Sigmoid colon (tissue), 7 donors: ENCODE measurements around the gene LY86. TPM values are rescaled to one million over a fixed set of nuclear protein-coding genes. Genes with fewer than 3 reads are reported as not detected.

Source experiments
- DNase-seq: peaks from one replicate; pipeline ENCODE4 v3.0.0-alpha.2; 2019
- H3K27ac ChIP-seq, 4 donors: fragments of 200-600 bp; sonication (generic); one replicate each; pipeline ENCODE4 v1.5.1; 2016 to 2019; ENCODE audit warnings: mild to moderate bottlenecking in 1 of 4
- H3K27me3 ChIP-seq, 3 donors: fragments of 200-600 bp; sonication (generic); one replicate each; pipeline ENCODE4 v1.5.1; 2019; ENCODE audit warnings: mild to moderate bottlenecking in 1 of 3
- H3K36me3 ChIP-seq, 4 donors: fragments of 200-600 bp; sonication (generic); one replicate each; pipeline ENCODE4 v1.5.1; 2016 to 2019
- H3K4me1 ChIP-seq, 4 donors: fragments of 200-600 bp; sonication (generic); one replicate each; pipeline ENCODE4 v1.5.1; 2017 to 2019
- H3K4me3 ChIP-seq, 4 donors: fragments of 200-600 bp; sonication (generic); one replicate each; pipeline ENCODE4 v1.5.1; 2017 to 2019; ENCODE audit warnings: mild to moderate bottlenecking in 2 of 4, moderate library complexity in 1 of 4
- H3K9me3 ChIP-seq, 4 donors: fragments of 200-600 bp in 3 of 4; sonication (generic) in 3 of 4; one replicate each; pipeline versions ENCODE4 v1.5.1 to v1.6.1; 2013 to 2019
- CTCF ChIP-seq, 4 experiments: fragments of 450-650 bp in 3 of 4; fragments of 200-600 bp in 1 of 4; IDR thresholded peaks; one replicate each; pipeline ENCODE4 v1.5.1; 2016 to 2019; ENCODE audit warnings: antibody characterized with exemption in 4 of 4, mild to moderate bottlenecking in 3 of 4, moderate library complexity in 2 of 4
- EP300 ChIP-seq, 4 donors: sonication (generic); formaldehyde crosslinking; IDR thresholded peaks; one replicate each; pipeline ENCODE4 v1.6.1; 2017; ENCODE audit warnings: antibody characterized with exemption in 4 of 4
- POLR2A ChIP-seq, 2 donors: fragments of 450-650 bp; IDR thresholded peaks; one replicate each; pipeline ENCODE4 v1.6.1; 2016; ENCODE audit warnings: antibody characterized with exemption in 2 of 2, mild to moderate bottlenecking in 2 of 2, moderate library complexity in 2 of 2
- POLR2AphosphoS5 ChIP-seq, 4 donors: sonication (generic); formaldehyde crosslinking; IDR thresholded peaks; one replicate each; pipeline ENCODE4 v1.6.1; 2017; ENCODE audit warnings: antibody characterized with exemption in 4 of 4
- WGBS, 2 donors: extraction: QIAGEN DNeasy Blood & Tissue Kit; methylation state at CpG; one replicate each; pipeline ENCODE4 v1.1.7; 2013; 5-methylcytosine and 5-hydroxymethylcytosine counted together
- intact Hi-C: fragments of 100-400 bp; cut with DNase I; formaldehyde crosslinking; loops from one replicate; pipeline ENCODE4 v1.15.1; 2023
- polyA plus RNA-seq, 3 donors: library from polyadenylated mRNA; stranded (reverse); fragments of 200-250 nt; gene quantifications; one replicate each; pipeline ENCODE4 v1.2.3, GENCODE V29; 2013
- total RNA-seq, 4 donors: library from RNA; depleted of rRNA; stranded (reverse); fragments of >200 nt; gene quantifications; one replicate each; pipeline ENCODE4 v1.1.0, GENCODE V29; 2016
- donor health status: healthy with polysubstance abuse.
- donor health status: Bipolar disorder and iron deficiency.
- donor health status: healthy.

Gene LY86
- total and polyA plus RNA-seq, 7 donors: 1.1 to 15.7 (median 5.9) TPM

GRCh38 chr6:6681075-6681849, 92.7 kb downstream of the LY86 start:
- WGBS, 2 donors: 87 to 92% methylated on average over 11 of the region's 11 CpGs
- intact Hi-C loops: no loop called here
- Histone ChIP-seq H3K4me1 (peaks cover 0 to 5% (median 2%) of the 10 kb centered on the region in 4 donors), H3K9me3 (no peaks in the 10 kb centered on the region), H3K27ac (peak overlapping the region in 1 of 4 donors; percentile 27), H3K27me3 (no peaks in the 10 kb centered on the region), H3K36me3 (no peaks in the 10 kb centered on the region), H3K4me3 (no peak overlapping the region)
- TF ChIP-seq POLR2A (IDR thresholded peaks at IDR 0.05): no peak
- no peak for TF ChIP-seq POLR2AphosphoS5 (IDR thresholded peaks at IDR 0.05)
- peak; percentile 8 for DNase-seq

GRCh38 chr6:6682225-6682624, 93.7 kb downstream of the LY86 start:
- TF ChIP-seq EP300 (IDR thresholded peaks at IDR 0.05) (no peak), POLR2A (IDR thresholded peaks at IDR 0.05) (no peak), CTCF (IDR thresholded peaks at IDR 0.05) (no peak), POLR2AphosphoS5 (IDR thresholded peaks at IDR 0.05) (no peak)
- Histone ChIP-seq H3K4me3 (no peak overlapping the region), H3K36me3 (no peaks in the 10 kb centered on the region), H3K9me3 (no peaks in the 10 kb centered on the region), H3K4me1 (peaks cover 0 to 7% (median 3%) of the 10 kb centered on the region in 4 donors), H3K27me3 (no peaks in the 10 kb centered on the region), H3K27ac (peak overlapping the region in 1 of 4 donors; percentile 27)
- WGBS, 2 donors: 32 to 57% methylated on average over 3 of the region's 3 CpGs
- intact Hi-C loops: no loop called here
- no peak for DNase-seq

- DNase-seq: no peak
- Histone ChIP-seq H3K36me3 (no peaks in the 10 kb centered on the region), H3K4me3 (no peak overlapping the region), H3K4me1 (peaks cover 0 to 23% (median 14%) of the 10 kb centered on the region in 4 donors), H3K27me3 (no peaks in the 10 kb centered on the region), H3K27ac (no peak overlapping the region), H3K9me3 (no peaks in the 10 kb centered on the region)
- WGBS, 2 donors: 16 to 55% methylated on average over 13 of the region's 13 CpGs
- no peak for TF ChIP-seq CTCF (IDR thresholded peaks at IDR 0.05)
- TF ChIP-seq POLR2AphosphoS5 (IDR thresholded peaks at IDR 0.05): no peak
- TF ChIP-seq EP300 (IDR thresholded peaks at IDR 0.05): no peak
- TF ChIP-seq POLR2A (IDR thresholded peaks at IDR 0.05): no peak
- intact Hi-C loops: no loop called here
These were observed 95.7 kb downstream of the LY86 start for GRCh38 chr6:6683969-6684833.

- intact Hi-C loops: no loop called here
- Histone ChIP-seq H3K27me3 (no peaks in the 10 kb centered on the region), H3K4me1 (peaks cover 0 to 30% (median 22%) of the 10 kb centered on the region in 4 donors), H3K4me3 (no peak overlapping the region), H3K9me3 (no peaks in the 10 kb centered on the region), H3K36me3 (no peaks in the 10 kb centered on the region), H3K27ac (no peak overlapping the region)
- WGBS, 2 donors: 84 to 90% methylated on average over 12 of the region's 12 CpGs
- no peak for DNase-seq
- no peak for TF ChIP-seq POLR2AphosphoS5 (IDR thresholded peaks at IDR 0.05)
- TF ChIP-seq POLR2A (IDR thresholded peaks at IDR 0.05): no peak
- TF ChIP-seq EP300 (IDR thresholded peaks at IDR 0.05): no peak
- TF ChIP-seq CTCF (IDR thresholded peaks at IDR 0.05): no peak
These were observed 96.9 kb downstream of the LY86 start for GRCh38 chr6:6685249-6686040.
